Activated CD8-positive, alpha-beta T cell treated with anti-CD3 and anti-CD28 coated beads for 36 hours (primary cell): ENCODE data around the gene FSTL4. TPM values are rescaled to one million over a fixed set of nuclear protein-coding genes. Genes with fewer than 3 reads are reported as not detected.

Experiments used
- ATAC-seq: fragments of 200-7000 bp; cut with Tn5 transposase; one replicate; pipeline ENCODE4 v1.10.0; 2021; ENCODE audit warnings: mild to moderate bottlenecking, moderate library complexity
- CTCF ChIA-PET: fragments of 350-600 bp; sonication (Branson Sonifier 250); formaldehyde crosslinking; loops from one replicate; lab custom pipeline; 2021; ENCODE audit warnings: antibody characterized with exemption; lab: Charles Lee
- POLR2A ChIA-PET: fragments of 350-600 bp; sonication (Branson Sonifier 250); formaldehyde crosslinking; loops from one replicate; lab custom pipeline; 2021; ENCODE audit warnings: antibody characterized with exemption; lab: Charles Lee
- DNase-seq: peaks from one replicate; pipeline ENCODE4 v3.0.0-alpha.2; 2020
- H3K27ac Mint-ChIP-seq: one replicate; pipeline ENCODE4 v1.8.0; 2021; ENCODE audit warnings: mild to moderate bottlenecking, mixed read lengths
- H3K27me3 Mint-ChIP-seq: one replicate; pipeline ENCODE4 v1.8.0; 2021; ENCODE audit warnings: mixed read lengths
- H3K36me3 Mint-ChIP-seq: one replicate; pipeline ENCODE4 v1.8.0; 2021; ENCODE audit warnings: low read depth, mixed read lengths
- H3K4me1 Mint-ChIP-seq: one replicate; pipeline ENCODE4 v1.8.0; 2021; ENCODE audit warnings: low read depth, mixed read lengths
- H3K4me3 Mint-ChIP-seq: one replicate; pipeline ENCODE4 v1.8.0; 2021; ENCODE audit warnings: mild to moderate bottlenecking, moderate library complexity, mixed read lengths
- H3K9me3 Mint-ChIP-seq: one replicate; pipeline ENCODE4 v1.8.0; 2021; ENCODE audit warnings: mixed read lengths
- CTCF ChIP-seq: fragments of 200-600 bp; IDR thresholded peaks from one replicate; pipeline ENCODE4 v1.8.0; 2022; ENCODE audit warnings: antibody characterized with exemption, mild to moderate bottlenecking
- intact Hi-C: fragments of 100-400 bp; cut with micrococcal nuclease; formaldehyde crosslinking; loops from one replicate; pipeline ENCODE4 v1.10.0; 2022
- total RNA-seq, 2 experiments: library from RNA; stranded (reverse); gene quantifications; one replicate each; pipeline ENCODE4 v1.2.3, GENCODE V29; 2021

FSTL4 gene
- total RNA-seq, 2 experiments from 2014 or later = not detected

GRCh38 chr5:133232911-133233310 is 379.4 kb downstream of the FSTL4 start:
- Mint-ChIP-seq H3K4me1 (no peaks in the 10 kb centered on the region), H3K27me3 (no peaks in the 10 kb centered on the region), H3K4me3 (no peak overlapping the region), H3K27ac (no peak overlapping the region), H3K9me3 (no peaks in the 10 kb centered on the region), H3K36me3 (no peaks in the 10 kb centered on the region)
- CTCF ChIA-PET = no interaction called here
- POLR2A ChIA-PET = no interaction called here
- TF ChIP-seq CTCF = no peak
- ATAC-seq (no peak), DNase-seq (no peak)
- intact Hi-C loops = no loop called here

DNA sequence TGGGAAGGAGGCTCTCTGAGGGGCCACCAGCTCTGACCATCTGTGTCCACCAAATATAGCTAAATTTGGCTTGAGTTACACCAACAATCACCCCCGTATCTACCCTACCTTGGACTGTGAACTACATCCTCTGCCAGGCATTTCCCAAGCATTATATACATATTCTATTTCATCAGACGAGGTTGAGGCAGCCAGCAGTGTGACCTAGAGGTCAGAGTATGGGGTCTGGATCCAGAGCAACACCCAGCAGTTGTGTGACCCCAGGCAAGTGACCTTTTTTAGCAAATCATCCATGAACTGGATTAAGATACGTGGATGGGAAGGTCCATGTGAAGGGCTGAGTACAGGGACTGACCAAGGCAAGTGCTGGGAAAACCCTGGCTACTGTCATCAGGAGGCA is 379.9 kb downstream of the FSTL4 start:
- intact Hi-C loops = no loop called here
- ChIA-PET POLR2A (no interaction called here), CTCF (no interaction called here)
- Mint-ChIP-seq H3K27me3 (no peaks in the 10 kb centered on the region), H3K36me3 (no peaks in the 10 kb centered on the region), H3K4me3 (no peak overlapping the region), H3K9me3 (no peaks in the 10 kb centered on the region), H3K4me1 (no peaks in the 10 kb centered on the region), H3K27ac (no peak overlapping the region)
- TF ChIP-seq CTCF = no peak
- ATAC-seq (no peak), DNase-seq (no peak)

- Mint-ChIP-seq H3K27ac (no peak overlapping the region), H3K4me3 (no peak overlapping the region), H3K36me3 (no peaks in the 10 kb centered on the region), H3K27me3 (no peaks in the 10 kb centered on the region), H3K4me1 (no peaks in the 10 kb centered on the region), H3K9me3 (no peaks in the 10 kb centered on the region)
- no peak for DNase-seq
- ChIA-PET CTCF (no interaction called here), POLR2A (no interaction called here)
- no peak for ATAC-seq
- TF ChIP-seq CTCF = no peak
- intact Hi-C loops = no loop called here
Observed at GRCh38 chr5:133232011-133232410, 380.3 kb downstream of the FSTL4 start.

DNA sequence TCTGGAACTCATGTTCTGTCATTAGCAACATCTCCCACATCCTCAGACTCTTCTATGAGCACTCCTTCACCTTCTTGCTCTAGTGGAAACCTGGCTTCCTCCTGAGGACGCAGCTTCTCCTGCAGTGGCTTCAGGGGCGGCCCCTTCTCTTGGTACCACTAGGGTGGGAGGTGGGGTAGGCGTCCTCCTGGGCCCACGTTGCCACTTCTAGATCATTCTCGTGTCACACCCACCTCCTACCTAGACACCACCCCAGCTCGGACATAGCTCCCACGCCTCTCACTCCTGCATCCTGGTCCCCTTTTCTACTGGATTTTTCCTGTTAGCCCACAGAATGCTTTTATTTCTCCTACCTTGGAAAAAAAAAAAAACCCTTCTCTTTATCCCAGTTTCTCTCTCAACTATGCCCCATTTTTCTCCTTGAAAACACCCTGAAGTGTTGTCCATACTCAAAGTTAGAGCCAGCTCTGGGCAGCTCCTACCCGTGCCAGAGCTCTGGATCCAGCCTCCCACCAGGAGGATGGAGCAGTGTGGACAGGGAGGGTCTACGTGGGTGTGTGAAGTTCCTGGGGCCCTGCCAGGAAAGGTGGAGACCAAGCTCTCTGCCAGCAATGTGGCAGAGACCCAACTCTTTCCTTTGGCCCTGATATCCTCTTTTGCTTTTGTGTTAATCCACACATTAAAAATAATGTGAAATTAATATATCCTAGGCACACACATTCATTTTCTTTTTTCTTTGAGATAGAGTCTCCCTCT is 381.3 kb downstream of the FSTL4 start:
- ChIA-PET CTCF (no interaction called here), POLR2A (no interaction called here)
- H3K9me3 Mint-ChIP-seq = no peaks in the 10 kb centered on the region
- no peaks in the 10 kb centered on the region for H3K27me3 Mint-ChIP-seq
- no peak overlapping the region for H3K4me3 Mint-ChIP-seq
- H3K4me1 Mint-ChIP-seq = no peaks in the 10 kb centered on the region
- DNase-seq (no peak), ATAC-seq (no peak)
- no peak for TF ChIP-seq CTCF
- no peaks in the 10 kb centered on the region for H3K36me3 Mint-ChIP-seq
- intact Hi-C loops = no loop called here
- no peak overlapping the region for H3K27ac Mint-ChIP-seq

GRCh38 chr5:133229931-133230664 is 382.2 kb downstream of the FSTL4 start:
- Mint-ChIP-seq H3K27me3 (no peaks in the 10 kb centered on the region), H3K9me3 (no peaks in the 10 kb centered on the region), H3K36me3 (no peaks in the 10 kb centered on the region), H3K27ac (no peak overlapping the region), H3K4me1 (no peaks in the 10 kb centered on the region), H3K4me3 (no peak overlapping the region)
- ChIA-PET POLR2A (interaction anchor here (1.2 kb wide), 1 partner anchor 110 kb away, joined by 3 read pairs; no protein-coding TSS in a partner anchor), CTCF (interaction anchor here (0.6 kb wide), 1 partner anchor 188 kb away, joined by 4 read pairs; no protein-coding TSS in a partner anchor)
- ATAC-seq = peak; percentile 17
- intact Hi-C loops = no loop called here
- no peak for DNase-seq
- TF ChIP-seq CTCF = no peak
